H54 (cell line): ENCODE results near the gene THADA.
A peak's percentile ranks its signal among the peaks of the same experiment; 100 is the strongest.

Experiments used
- DNase-seq: peaks from one replicate; pipeline ENCODE4 v3.0.0; 2011; ENCODE audit warnings: low spot score, mixed read lengths; ENCODE audit not compliant: insufficient read length
- FAIRE-seq: peaks from 3 replicates; lab custom pipeline; 2011; peaks lifted over from hg19 to GRCh38; lab: Jason Lieb, UNC
- POLR2A ChIP-seq: IDR thresholded peaks from 2 replicates; pipeline ENCODE4 v1.6.1; 2011; ENCODE audit warnings: low read depth, mild to moderate bottlenecking, low read length

THADA gene

DNA sequence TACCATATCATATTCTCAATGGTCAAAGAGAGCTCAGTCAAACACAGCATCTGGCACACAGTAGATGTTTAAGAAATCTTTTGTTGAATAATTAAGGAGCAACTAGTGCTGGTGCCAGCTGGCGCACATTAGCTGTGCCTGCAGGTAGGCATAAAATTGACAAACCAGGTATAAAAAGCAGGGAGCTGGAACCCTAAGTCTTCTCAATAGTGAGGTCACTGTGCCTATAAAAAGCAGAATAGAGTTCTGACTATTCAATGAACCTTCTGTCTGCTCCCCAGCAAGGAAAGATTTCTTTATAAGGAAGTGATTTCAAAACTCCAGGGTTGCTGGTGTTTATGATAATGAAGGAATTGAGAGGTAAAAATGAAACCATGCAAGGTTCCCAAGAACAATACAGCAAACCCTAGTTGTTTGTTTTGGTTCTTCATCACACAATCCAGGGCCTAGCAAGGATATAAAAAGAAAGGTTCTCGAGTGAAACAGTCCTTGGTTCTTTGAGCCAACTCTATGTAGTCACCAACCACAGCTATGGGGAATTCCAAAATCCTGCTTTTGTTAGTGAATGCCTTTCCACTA, 76.1 kb downstream of the THADA start:
- peak; percentile 20 for DNase-seq
- TF ChIP-seq POLR2A, result no peak
- peak; percentile 93 for FAIRE-seq

DNA sequence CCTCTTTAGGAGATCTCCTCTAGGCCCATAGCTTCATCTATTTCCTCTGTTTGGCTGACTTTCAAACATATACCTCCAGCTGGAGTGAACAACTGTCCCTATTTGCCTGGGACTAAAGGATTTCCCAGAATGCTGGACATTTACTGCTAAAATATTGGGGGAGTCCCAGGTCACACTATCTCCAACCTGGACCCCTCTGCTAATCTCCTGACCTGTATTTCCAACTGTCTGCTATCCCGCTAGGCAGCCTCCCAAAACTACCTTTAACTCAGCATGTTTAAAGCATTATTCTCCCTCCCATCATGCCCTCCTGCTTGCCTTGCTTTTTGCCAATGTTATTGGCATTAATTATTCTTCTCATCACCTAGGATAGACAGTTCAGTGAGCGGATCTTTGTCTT, 77.1 kb downstream of the THADA start:
- FAIRE-seq, result no peak
- TF ChIP-seq POLR2A, result no peak
- DNase-seq, result no peak

DNA sequence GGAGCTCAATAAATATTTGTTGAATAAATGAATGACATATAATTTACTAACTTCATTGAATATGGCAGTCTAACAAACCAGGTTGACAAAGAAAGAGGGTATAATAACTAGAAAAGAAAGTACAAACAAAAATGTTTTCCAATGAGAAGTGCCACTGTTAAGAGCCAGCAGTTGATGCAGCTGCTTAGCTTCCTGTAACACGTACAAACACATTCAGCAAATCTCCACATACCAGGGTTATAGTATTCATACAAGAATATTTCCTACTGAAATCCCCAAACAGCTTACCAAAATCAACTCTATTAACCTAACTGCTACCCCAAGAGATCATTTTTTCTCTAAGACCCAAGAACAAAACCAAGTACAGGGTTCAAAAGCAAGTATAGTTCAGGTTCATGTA, 77.7 kb downstream of the THADA start:
- TF ChIP-seq POLR2A, result no peak
- FAIRE-seq (no peak), DNase-seq (no peak)

GRCh38 chr2:43515807-43516497, 79.9 kb downstream of the THADA start:
- peak; percentile 52 for FAIRE-seq

GRCh38 chr2:43515248-43515647, 80.6 kb downstream of the THADA start:
- TF ChIP-seq POLR2A, result no peak
- FAIRE-seq (no peak), DNase-seq (no peak)

More at GRCh38 chr2:43515807-43516497, 79.9 kb downstream of the THADA start:
- no peak for DNase-seq
- no peak for TF ChIP-seq POLR2A

DNA sequence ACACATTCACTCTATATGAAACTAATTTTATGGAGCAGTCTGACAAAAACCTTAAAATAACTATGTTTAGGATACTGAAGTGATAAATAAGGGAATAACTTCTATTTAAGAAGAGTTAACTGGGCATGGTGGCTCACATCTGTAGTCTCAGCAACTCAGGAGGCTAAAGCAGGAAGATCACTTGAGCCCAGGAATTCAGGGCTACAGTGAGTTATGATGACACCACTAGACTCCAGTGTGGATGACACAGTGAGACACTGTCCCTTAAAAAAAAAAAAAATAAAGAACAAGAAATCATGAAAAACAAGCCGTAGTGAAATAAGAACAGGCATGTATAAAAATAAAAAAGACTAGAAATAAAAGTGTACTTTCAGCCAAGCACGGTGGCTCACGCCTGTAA, 82.0 kb downstream of the THADA start:
- no peak for TF ChIP-seq POLR2A
- FAIRE-seq (no peak), DNase-seq (no peak)

- no peak for TF ChIP-seq POLR2A
- DNase-seq (no peak), FAIRE-seq (no peak)
Measured at GRCh38 chr2:43513216-43513615, 82.6 kb downstream of the THADA start.

DNA sequence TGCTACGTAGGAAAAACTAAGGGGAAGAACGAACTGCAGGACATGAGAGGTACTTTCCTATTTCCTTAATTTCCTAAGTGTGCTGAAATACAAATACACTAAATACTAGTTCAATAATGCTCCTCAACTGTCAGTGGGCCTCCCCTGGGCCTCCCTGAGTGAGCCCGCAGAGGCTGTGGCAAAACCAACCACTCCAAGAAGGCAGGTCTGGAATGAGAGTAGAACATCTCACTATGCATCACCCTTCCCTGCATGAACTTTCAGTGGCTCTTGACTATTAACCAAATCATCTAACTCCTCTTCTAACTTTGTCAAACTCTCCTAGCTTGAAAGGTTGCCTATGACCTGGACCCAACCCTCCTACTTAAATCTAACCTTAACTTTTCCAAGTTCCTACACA, 84.6 kb downstream of the THADA start:
- DNase-seq, result no peak
- no peak for FAIRE-seq
- no peak for TF ChIP-seq POLR2A

- TF ChIP-seq POLR2A, result no peak
- FAIRE-seq (no peak), DNase-seq (no peak)
Measured at GRCh38 chr2:43509886-43510285, 86.0 kb downstream of the THADA start.

GRCh38 chr2:43508209-43508608, 87.6 kb downstream of the THADA start:
- DNase-seq (no peak), FAIRE-seq (no peak)
- no peak for TF ChIP-seq POLR2A

DNA sequence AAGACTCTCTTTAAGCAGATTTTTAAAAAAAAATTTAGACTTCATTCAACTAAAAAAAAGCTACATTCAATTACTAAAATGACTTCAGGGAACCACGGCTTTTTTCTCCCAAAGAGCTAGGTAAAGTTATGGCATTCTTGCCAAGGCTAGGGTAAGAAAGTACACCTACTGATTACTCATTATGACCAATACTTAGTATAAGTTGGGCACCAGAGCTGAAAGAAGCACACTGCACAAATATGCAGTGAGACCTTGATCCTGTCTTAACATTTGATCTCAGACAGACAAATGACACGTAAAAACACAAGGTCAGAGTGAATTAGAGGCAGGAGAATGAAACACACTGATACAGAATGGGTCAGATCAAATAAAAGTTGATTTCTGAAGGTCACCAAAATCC, 88.7 kb downstream of the THADA start:
- FAIRE-seq, result peak; percentile 81
- no peak for DNase-seq
- no peak for TF ChIP-seq POLR2A

- DNase-seq (no peak), FAIRE-seq (no peak)
- TF ChIP-seq POLR2A, result no peak
Measured at GRCh38 chr2:43495727-43496126, 100.1 kb downstream of the THADA start.

DNA sequence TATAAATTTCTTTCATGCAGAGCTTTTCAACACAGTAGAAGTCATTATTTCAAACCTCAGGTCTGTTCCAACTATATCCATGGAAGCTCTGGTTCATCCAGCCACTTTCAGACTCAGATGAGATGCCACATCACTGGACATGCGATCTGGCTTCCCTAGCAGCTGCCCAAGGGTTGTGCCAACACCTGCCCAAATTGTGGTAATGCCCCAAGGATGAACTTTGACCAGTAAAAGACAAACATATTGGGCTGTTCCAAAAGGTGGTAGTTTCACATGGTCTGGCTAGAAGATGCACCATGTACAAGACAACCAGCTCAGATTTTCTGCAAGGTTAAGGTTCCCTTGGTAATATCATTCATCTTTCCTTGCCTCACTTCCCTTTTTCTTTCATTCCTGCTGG, 101.9 kb downstream of the THADA start:
- no peak for TF ChIP-seq POLR2A

GRCh38 chr2:43491065-43491639, 104.7 kb downstream of the THADA start:
- no peak for TF ChIP-seq POLR2A
- FAIRE-seq, result no peak

More for the DNA sequence above, 101.9 kb downstream of the THADA start:
- DNase-seq (no peak), FAIRE-seq (no peak)

More at GRCh38 chr2:43491065-43491639, 104.7 kb downstream of the THADA start:
- no peak for DNase-seq
